Raji (cell line): ENCODE data around the gene PTTG1IP.

Source experiments
- POLR2A ChIP-seq: IDR thresholded peaks from 2 replicates; pipeline ENCODE4 v1.6.1; 2011; ENCODE audit warnings: low read depth, low read length, control low read depth; ENCODE audit not compliant: insufficient read depth

PTTG1IP gene

DNA sequence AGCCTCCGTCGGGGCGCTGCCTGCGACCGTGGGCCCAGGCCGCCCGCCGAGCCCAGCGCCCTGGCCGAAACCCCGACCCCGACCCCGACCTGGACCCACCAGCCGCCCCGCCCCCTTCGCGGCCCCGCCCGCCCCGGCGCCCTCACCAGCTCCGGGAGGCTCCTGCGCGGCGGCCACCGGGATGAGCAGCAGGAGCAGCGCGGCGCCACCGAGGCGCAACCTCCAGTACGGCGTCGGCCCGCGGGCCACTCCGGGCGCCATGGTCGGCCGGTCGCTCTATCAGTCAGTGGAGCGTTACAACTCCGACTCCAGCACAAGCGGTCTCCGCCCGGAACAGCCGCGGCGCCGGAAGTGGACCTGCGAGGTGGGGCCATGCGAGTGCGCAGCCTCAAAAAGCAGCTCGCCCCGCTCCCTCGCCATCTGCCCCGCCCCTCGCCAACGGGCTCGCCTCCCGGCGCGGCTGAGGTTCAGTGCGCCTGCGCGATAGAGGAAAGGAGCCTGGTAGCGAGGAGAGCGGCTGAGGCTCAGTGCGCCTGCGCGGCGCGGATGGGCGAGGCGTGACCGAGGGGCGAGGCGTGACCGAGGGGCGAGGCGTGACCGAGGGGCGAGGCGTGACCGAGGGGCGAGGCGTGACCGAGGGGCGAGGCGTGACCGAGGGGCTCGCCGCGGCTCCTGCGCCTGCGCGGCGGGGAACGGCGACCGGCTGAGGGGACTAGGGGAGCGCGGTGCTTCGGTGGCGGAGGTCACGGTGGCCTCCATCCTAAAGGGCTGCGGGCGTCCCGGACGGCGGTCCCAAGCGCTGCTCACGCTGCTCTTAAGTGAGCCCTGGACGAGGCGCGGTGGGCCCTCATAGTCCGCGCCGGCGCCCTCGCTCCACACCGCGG lies at the start of gene PTTG1IP:
TSS of gene PTTG1IP (minus strand) at position 335 of the 884 bp plus-strand sequence. CDS start at position 261, 74 bp downstream.
- peak; percentile 80 for TF ChIP-seq POLR2A

DNA sequence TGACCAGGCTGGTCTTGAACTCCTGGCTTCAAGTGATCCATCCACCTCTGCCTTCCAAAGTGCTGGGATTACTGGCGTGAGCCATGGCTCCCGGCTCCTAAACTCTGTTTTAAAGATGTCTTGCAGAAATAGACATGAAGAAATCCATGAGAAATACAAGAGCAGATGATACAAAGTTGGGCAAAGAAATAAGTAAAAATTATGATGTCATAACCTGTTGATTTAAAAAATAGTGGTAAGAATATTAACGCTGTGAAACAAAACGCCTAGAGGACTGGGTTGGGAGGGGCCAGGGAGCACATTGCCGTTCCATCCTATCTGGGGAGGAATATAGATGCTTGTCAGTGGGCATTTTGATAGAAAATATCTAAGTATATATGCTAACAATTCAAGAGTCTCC lies 48.4 kb upstream of the PTTG1IP start:
- no peak for TF ChIP-seq POLR2A

DNA sequence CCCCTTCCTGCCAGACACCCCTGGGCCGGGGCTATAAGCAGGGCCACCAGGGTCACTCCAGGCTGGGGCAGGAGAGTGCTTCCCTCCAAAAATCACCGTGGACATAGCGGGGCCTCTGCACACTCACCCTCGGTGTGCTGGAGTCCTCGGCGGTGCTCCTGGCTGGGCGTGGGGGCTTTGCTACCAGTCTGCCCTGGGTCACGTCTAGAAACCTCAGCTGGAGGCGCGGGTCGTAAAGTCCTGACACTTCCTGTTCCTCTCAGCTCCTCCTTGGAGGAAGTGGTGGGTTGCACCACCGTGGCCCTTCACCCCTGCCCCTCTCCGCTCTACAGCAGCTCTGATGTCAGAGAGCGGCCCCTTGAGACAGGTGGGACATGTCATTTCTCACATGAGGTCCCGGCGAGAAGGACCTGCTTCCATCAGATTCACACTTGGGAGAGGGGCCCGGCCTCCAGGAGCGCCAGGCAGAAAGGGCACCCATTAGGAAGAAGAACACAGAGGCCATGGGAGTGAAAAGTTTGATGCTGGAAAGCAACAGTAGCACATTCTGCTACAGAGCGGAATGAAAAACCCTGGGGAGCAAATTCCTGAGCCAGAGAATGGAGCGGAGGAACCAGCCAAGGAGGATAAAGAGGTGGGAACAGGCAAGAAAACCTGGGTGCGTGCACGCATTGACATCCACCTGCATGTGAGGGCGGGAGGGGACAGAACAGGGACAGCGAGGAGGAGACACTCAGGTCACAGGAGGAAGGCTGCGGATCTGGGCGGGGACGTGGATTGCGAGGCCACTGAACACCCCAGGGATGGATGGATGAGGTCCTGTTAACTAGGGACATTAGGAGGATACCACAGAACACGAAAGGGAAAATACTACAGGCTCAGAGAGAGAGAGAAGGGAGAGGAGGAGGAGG lies 47.5 kb upstream of the PTTG1IP start, which contains the start of gene ITGB2:
TSS of gene ITGB2 (minus strand) at position 206 of the 911 bp plus-strand sequence. CDS start 10,117 bp downstream, outside the sequence.
- TF ChIP-seq POLR2A: peak; percentile 61

- no peak for TF ChIP-seq POLR2A
Measured at GRCh38 chr21:44919913-44920693, 46.6 kb upstream of the PTTG1IP start.

DNA sequence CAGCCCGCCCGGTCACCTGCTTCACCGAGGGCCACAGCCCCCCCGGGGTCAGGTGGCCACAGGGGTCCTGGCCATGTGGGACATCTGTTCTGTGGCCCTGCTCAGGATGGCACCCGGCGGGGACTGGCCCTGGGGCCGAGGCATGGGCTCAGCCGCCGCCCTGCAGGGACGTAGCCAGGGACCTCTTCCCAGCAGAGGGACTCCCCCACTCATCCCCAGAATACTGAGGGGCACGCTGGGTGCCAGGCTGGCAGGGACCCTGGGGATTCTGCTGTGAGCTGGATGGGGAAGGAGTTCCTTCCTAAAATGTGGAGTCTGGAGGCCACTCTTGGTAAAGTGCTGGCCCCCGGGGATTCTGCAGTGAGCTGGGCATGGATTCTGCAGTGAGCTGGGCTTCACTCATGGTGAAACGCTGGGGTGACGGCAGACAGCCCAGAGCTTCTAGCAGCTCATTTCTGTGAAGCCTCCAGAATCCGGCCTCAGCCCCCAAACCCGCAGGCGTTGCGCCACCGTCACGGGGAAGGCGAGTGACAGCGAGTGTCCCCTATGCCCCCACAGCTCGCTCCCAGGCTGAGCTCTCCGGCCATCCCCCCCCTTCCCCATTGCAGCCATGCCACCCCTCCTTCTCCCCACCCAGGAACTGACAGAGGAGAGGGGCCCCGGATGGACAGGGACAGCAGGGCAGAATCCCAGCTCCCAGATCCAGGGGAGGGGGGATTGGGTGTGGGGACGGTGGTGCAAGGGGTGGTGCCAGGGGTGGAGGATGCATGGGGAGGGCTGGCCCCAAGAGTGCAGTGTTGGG lies 45.8 kb upstream of the PTTG1IP start:
- no peak for TF ChIP-seq POLR2A

DNA sequence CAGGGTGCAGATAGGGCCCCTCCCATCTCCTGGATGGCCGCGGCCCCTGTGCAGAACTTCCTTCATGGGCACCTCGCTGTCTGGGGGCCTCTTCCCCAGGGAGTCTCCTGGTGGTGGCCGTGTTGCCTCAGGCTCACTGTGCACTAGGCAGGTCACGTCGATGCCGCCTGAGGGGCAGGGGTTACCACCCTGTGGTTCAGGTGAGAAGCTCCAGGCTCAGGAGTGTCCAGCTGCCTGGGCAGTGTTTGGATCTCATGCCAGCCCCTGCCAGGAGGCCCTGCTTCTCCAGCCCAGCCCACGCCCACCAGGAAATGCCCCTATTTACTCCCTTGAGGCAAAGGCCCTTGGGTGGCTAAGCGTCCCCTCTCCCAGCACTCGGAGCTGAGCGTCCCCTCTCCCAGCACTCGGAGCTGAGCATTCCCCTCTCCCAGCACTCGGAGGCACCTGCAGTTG lies 45.1 kb upstream of the PTTG1IP start:
- no peak for TF ChIP-seq POLR2A

- TF ChIP-seq POLR2A: no peak
Measured at GRCh38 chr21:44918107-44918470, 44.6 kb upstream of the PTTG1IP start.

DNA sequence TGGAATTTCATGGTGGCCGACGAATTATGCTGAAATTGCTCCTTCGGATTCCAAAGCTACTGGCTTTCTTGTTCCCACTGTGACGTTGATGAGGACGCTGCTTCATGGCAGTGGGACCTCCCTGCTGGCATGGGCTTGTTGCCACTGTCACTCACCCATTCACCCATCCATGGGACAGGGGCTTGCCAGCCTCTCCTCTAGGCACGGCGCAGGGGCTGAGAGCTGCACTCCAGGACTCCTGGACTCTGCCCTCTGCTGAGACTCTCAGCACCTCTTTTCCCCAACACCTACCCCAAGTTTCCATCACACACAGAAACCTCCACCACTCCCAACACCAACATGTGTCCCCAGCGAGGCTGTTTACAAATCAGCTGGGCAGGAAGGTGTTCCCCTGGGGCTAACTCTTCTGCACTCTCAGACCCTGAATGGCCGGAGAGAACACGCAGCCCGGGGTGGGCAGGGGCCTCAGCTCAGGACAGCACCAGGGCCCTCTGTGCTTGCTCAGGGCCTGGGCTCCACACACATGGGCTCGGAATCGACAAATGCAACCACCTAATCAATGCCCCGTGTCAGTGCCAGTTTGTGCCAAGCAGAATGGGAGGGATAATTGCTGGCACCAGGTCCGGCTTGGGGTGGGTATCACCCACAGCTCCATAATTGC lies 44.1 kb upstream of the PTTG1IP start:
- no peak for TF ChIP-seq POLR2A

DNA sequence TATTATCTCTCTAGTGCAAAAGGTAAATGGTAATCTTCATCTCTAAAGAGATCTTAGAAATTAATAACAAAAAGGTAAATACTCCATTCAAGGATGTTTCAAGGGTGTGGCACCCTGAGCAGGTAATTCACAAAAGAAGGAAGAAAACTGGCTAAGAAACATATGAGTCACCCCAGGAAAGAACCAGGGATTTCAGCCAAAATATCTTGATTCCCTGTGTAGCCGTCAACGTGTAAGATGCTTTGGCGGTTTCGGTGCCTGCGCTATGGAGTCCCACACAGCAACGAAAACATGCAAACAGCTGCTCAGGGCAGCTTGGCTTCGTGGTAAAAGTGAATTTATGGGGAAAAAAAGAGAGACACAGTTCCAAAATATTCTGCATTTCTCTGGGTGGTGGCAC lies 43.5 kb upstream of the PTTG1IP start:
- no peak for TF ChIP-seq POLR2A

GRCh38 chr21:44914176-44914874 lies 40.8 kb upstream of the PTTG1IP start:
- no peak for TF ChIP-seq POLR2A

DNA sequence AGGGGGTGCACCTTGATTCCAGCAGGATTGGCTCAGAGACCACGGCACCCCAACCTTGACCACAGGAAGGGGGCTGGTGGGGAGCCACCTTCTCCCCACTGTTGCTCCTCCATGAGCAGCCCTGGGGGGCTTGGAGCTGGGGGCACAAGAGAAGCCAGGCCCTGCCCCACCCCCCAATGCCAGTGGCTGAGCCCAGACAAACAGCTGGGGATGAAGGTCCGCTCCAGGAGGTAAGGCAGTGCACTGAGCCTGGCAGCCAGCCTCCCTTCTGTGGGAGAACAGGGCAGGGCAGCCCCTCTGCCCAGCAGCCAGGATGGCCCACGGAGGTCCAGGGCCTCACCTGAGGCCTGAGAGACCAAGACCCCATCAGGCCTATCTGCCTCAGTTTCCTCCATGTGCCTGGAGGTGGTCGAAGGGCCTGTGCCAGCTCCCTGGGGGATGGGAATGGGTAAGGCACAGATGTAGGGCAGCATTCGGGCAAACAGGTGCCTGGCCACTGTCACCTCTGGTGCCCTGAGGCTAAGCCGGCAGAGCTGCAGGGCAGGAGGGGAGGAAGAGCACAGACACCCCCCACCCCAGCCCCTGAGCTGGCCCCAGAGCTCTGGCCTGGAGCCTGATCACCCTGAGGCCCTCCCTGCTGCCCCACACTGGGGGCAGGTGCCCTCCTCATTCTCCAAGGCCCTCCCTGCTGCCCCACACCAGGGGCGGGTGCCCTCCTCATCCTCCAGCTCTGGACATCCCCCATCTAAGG lies 40.1 kb upstream of the PTTG1IP start:
- no peak for TF ChIP-seq POLR2A

DNA sequence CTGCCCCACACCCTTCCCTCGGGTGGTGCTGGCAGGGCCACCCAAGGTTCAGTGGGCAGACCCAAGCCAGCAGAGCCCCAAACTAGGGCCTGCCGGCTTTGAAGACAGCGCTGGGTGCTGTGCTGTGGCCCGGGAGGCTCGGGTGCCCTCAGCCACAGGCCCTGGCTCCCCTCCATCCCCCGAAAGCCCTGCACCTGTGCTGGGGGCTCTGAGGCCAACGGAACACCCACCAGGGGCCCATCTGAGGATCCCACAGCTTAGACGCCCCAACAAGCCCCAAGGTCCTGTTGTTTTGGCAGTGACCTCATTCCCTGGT lies 38.6 kb upstream of the PTTG1IP start:
- TF ChIP-seq POLR2A: no peak
